Measurements from ENCODE around the gene ABCD3. TPM values are rescaled to one million over a fixed set of nuclear protein-coding genes. Genes with fewer than 3 reads are reported as not detected.

Gene ABCD3
- total RNA-seq, 2 donors from 2014 or later: 26.3 to 51.5 TPM

GRCh38 chr1:94481473-94481933 is 63.3 kb downstream of the ABCD3 start:
- Mint-ChIP-seq H3K27ac (no peak overlapping the region), H3K36me3 (peaks cover 9 to 20% of the 10 kb centered on the region in 2 donors), H3K9me3 (no peaks in the 10 kb centered on the region)
- DNase-seq (ENCODE audit: low spot score in 2 of 2): peak in 1 of 2 donors; percentile 27
- ATAC-seq: peak; percentile 68 to 76

GRCh38 chr1:94486990-94487389 is 68.8 kb downstream of the ABCD3 start:
- Mint-ChIP-seq H3K27ac (no peak overlapping the region), H3K9me3 (no peaks in the 10 kb centered on the region), H3K36me3 (peaks cover 9 to 20% of the 10 kb centered on the region in 2 donors)
- DNase-seq (ENCODE audit: low spot score in 2 of 2) (no peak), ATAC-seq (no peak)

- DNase-seq (ENCODE audit: low spot score in 2 of 2): no peak
- Mint-ChIP-seq H3K9me3 (no peaks in the 10 kb centered on the region), H3K36me3 (peaks cover 0 to 13% of the 10 kb centered on the region in 2 donors), H3K27ac (no peak overlapping the region)
- ATAC-seq: no peak
These were observed 72.4 kb downstream of the ABCD3 start for GRCh38 chr1:94490556-94490955.

- Mint-ChIP-seq H3K36me3 (peaks cover 5 to 9% of the 10 kb centered on the region in 2 donors), H3K9me3 (no peaks in the 10 kb centered on the region), H3K27ac (no peak overlapping the region)
- ATAC-seq (no peak), DNase-seq (ENCODE audit: low spot score in 2 of 2) (no peak)
These were observed 78.0 kb downstream of the ABCD3 start for GRCh38 chr1:94496076-94496755.

- DNase-seq (ENCODE audit: low spot score in 2 of 2): no peak
- H3K36me3 Mint-ChIP-seq: peaks cover 26 to 44% of the 10 kb centered on the region in 2 donors
These were observed 83.2 kb downstream of the ABCD3 start for GRCh38 chr1:94501426-94501825.

GRCh38 chr1:94501935-94502334 is 83.7 kb downstream of the ABCD3 start:
- peaks cover 0 to 8% of the 10 kb centered on the region in 2 donors for H3K9me3 Mint-ChIP-seq
- H3K36me3 Mint-ChIP-seq: peaks cover 26 to 44% of the 10 kb centered on the region in 2 donors
- DNase-seq (ENCODE audit: low spot score in 2 of 2) (no peak), ATAC-seq (no peak)
- no peak overlapping the region for H3K27ac Mint-ChIP-seq

More at GRCh38 chr1:94501426-94501825, 83.2 kb downstream of the ABCD3 start:
- H3K27ac Mint-ChIP-seq: no peak overlapping the region
- ATAC-seq: no peak
- peaks cover 0 to 8% of the 10 kb centered on the region in 2 donors for H3K9me3 Mint-ChIP-seq

GRCh38 chr1:94503153-94503552 is 85.0 kb downstream of the ABCD3 start:
- H3K9me3 Mint-ChIP-seq: peaks cover 0 to 8% of the 10 kb centered on the region in 2 donors
- H3K27ac Mint-ChIP-seq: no peak overlapping the region
- no peak for ATAC-seq
- H3K36me3 Mint-ChIP-seq: peaks cover 26 to 44% of the 10 kb centered on the region in 2 donors
- no peak for DNase-seq (ENCODE audit: low spot score in 2 of 2)

- peak overlapping the region in 1 of 2 donors; percentile 6 for H3K27ac Mint-ChIP-seq
- DNase-seq (ENCODE audit: low spot score in 2 of 2): no peak
- H3K36me3 Mint-ChIP-seq: peaks cover 30 to 44% of the 10 kb centered on the region in 2 donors
- H3K9me3 Mint-ChIP-seq: peaks cover 0 to 8% of the 10 kb centered on the region in 2 donors
- no peak for ATAC-seq
These were observed 86.4 kb downstream of the ABCD3 start for GRCh38 chr1:94504601-94505000.

GRCh38 chr1:94512816-94513215 is 94.6 kb downstream of the ABCD3 start:
- ATAC-seq (no peak), DNase-seq (ENCODE audit: low spot score in 2 of 2) (no peak)
- H3K9me3 Mint-ChIP-seq: no peaks in the 10 kb centered on the region
- peaks cover 6 to 12% of the 10 kb centered on the region in 2 donors for H3K36me3 Mint-ChIP-seq
- no peak overlapping the region for H3K27ac Mint-ChIP-seq

- Mint-ChIP-seq H3K36me3 (peaks cover 6 to 12% of the 10 kb centered on the region in 2 donors), H3K27ac (no peak overlapping the region), H3K9me3 (no peaks in the 10 kb centered on the region)
- ATAC-seq: no peak
- peak in 1 of 2 donors; percentile 2 for DNase-seq (ENCODE audit: low spot score in 2 of 2)
These were observed 96.0 kb downstream of the ABCD3 start for GRCh38 chr1:94514095-94514727.

- DNase-seq (ENCODE audit: low spot score in 2 of 2): no peak
- Mint-ChIP-seq H3K9me3 (no peaks in the 10 kb centered on the region), H3K27ac (no peak overlapping the region), H3K36me3 (peaks cover 0 to 7% of the 10 kb centered on the region in 2 donors)
- ATAC-seq: no peak
These were observed 97.2 kb downstream of the ABCD3 start for GRCh38 chr1:94515296-94515947.

GRCh38 chr1:94519351-94519750 is 101.2 kb downstream of the ABCD3 start:
- DNase-seq (ENCODE audit: low spot score in 2 of 2) (no peak), ATAC-seq (no peak)
- Mint-ChIP-seq H3K36me3 (no peaks in the 10 kb centered on the region), H3K9me3 (no peaks in the 10 kb centered on the region), H3K27ac (no peak overlapping the region)

- no peak overlapping the region for H3K27ac Mint-ChIP-seq
- H3K9me3 Mint-ChIP-seq: no peaks in the 10 kb centered on the region
- no peaks in the 10 kb centered on the region for H3K36me3 Mint-ChIP-seq
- ATAC-seq (no peak), DNase-seq (ENCODE audit: low spot score in 2 of 2) (no peak)
These were observed 104.1 kb downstream of the ABCD3 start for GRCh38 chr1:94522304-94522703.

GRCh38 chr1:94524531-94524930 is 106.3 kb downstream of the ABCD3 start:
- Mint-ChIP-seq H3K36me3 (no peaks in the 10 kb centered on the region), H3K27ac (no peak overlapping the region), H3K9me3 (no peaks in the 10 kb centered on the region)
- ATAC-seq (no peak), DNase-seq (ENCODE audit: low spot score in 2 of 2) (no peak)

GRCh38 chr1:94526152-94526980 is 108.2 kb downstream of the ABCD3 start:
- H3K36me3 Mint-ChIP-seq: no peaks in the 10 kb centered on the region
- ATAC-seq: no peak
- no peak for DNase-seq (ENCODE audit: low spot score in 2 of 2)
- no peaks in the 10 kb centered on the region for H3K9me3 Mint-ChIP-seq
- no peak overlapping the region for H3K27ac Mint-ChIP-seq

- Mint-ChIP-seq H3K27ac (no peak overlapping the region), H3K9me3 (no peaks in the 10 kb centered on the region), H3K36me3 (no peaks in the 10 kb centered on the region)
- DNase-seq (ENCODE audit: low spot score in 2 of 2): no peak
- no peak for ATAC-seq
These were observed 109.3 kb downstream of the ABCD3 start for GRCh38 chr1:94527447-94528031.
